DMS53 treated with DMSO at 0.1 percent for 48 hours (cell line): ENCODE measurements around the gene STK17A.
"Not testable (repeated sequence)": the region's sequence is repeated elsewhere in the genome, so short reads cannot be mapped to it uniquely, and the experiment has no call there.

Experiments
- DNase-seq: peaks from one replicate; lab custom pipeline; 2025; ENCODE audit not compliant: unreplicated experiment; lab: John Stamatoyannopoulos, UW

Gene STK17A

DNA sequence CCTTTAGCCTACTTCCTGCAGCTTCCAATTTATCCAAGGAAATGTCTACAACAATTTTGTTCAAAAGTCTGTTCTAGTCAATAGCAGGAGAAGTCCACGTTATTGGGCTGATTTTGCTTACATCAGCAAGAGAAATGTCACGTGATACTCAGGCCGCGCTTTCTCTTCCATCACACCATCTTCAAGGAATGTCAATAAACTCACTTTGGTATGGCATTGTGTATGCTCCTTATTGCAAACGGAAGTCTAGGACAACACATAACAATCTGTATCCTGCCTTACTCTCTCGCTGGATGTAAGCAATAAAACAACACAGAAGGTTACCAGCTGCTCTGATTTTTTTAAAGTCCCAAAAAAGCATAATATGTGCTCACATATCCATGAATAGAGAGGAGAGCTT lies 17.1 kb upstream of the STK17A start:
- DNase-seq: no peak

DNA sequence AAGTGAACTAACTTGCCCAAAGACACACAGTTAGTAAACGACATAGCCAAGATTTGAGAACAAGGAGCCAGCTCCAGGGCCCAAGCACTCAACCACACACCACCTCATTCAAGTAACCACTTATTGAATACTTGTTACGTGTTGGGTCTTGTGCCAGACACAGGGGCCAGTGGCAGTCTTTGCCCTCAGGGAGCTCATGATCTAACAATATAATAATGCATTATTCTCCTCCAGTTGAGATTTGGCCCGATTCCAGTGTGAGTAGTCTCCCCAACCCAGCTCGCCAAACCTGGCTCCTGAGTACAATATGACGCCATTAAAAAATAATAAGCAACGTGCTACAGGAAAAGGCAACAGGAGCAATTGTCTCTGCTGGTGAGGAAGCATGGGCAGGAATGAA lies 14.4 kb upstream of the STK17A start:
- DNase-seq: no peak

DNA sequence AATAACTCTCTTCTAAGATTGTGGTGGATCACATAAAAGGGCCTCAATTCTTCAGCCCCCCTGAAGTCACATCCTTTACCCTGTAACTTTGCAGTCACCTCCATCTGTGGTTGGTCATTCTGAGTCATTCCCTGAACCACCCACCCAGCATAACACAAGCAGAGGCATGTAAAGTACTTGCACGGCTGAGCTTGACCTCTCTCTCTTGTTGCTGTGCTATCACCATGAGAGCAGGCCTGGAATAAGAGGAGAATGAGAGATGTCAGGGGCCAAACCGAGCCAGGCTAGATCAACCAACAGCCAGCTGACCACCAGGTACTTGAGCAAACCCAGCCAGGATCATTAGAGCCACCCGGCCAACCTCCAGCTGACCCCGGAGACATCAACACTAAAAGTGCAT lies 13.5 kb upstream of the STK17A start:
- no peak for DNase-seq

DNA sequence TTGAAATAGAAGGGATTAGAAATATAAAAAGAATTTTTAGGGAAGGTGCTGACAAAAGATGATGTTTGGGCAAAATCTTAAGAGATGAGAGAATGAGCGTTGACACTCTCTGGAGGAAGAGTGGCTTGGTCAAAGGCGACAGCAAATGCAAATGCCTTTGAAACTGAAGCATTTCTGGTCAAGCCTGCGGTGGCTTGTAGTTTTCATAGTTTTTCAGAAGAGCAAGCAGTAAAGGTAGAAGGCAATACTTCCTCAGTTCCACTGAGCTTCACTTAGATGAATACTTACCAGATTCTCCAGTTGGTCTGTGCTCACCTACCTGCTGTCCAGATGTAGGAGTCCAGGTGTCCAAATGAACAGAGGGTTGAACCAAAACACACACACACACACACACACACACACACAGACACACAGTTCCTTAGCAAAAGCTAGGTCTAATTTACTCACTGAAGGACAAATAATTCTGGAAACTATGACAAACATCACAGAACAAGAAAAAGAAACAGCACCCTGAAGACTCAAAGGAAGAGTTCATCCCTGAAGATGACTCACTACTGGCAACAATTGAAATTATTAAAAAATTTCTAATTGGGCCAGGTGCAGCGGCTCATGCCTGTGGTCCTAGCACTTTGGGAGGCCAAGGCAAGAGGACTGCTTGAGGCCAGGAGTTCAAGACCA lies 12.1 kb upstream of the STK17A start:
- DNase-seq: no peak

DNA sequence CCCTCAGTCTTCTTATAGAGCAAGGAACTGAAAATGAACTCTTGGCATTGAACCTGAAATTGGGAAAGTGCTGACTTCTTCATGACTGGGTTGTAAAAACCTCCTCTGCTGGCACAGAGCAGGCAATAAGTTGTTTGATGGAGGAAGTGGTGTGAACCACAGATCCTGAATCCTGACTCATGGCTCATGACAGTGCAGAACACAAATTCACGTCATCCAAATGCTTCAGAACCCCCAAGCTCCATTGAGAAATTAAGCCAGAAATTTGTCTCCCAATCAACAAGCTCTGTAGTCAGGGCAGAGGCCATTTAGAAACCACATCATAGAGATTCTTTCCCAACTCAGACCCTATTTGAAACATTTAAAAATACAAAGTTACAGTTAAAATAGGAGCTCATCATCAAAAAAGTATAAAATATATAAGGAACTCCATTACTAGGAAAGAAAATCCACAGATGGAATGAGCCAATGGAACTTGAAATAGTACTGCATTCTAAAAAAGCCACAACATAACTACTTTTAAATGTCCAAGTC lies 10.3 kb upstream of the STK17A start:
- no peak for DNase-seq

DNA sequence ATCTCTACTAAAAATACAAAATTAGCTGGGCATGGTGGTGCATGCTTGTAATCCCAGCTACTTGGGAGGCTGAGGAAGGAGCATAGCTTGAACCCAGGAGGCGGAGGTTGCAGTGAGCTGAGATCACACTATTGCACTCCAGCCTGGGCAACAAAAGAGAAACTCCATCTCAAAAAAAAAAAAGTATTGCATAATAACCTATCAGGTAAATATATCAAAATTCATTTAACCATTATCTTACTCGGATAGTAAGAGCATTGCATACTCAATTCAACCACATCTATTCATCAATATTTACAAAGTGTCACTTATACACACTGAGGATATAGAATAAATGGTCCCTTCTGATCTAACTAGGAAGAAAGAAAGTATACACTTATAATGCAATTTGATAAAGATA lies 9.1 kb upstream of the STK17A start:
- not testable (repeated sequence) for DNase-seq

DNA sequence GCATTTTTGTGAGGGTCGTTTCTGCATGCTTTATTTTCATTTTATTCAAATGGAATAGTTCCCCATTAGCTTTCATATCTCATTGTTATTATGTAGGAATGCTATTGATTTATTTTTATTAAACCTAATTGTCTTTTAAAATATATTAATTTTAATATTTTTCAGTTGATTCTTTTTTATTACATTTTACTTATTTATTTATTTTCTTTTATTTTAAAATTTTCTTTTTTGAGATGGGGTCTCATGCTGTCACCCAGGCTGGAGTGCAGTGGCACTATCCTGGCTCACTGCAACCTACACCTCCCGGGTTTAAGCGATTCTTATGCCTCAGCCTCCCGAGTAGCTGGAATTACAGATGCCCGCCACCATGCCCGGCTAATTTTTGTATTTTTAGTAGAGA lies 7.4 kb upstream of the STK17A start:
- no peak for DNase-seq

DNA sequence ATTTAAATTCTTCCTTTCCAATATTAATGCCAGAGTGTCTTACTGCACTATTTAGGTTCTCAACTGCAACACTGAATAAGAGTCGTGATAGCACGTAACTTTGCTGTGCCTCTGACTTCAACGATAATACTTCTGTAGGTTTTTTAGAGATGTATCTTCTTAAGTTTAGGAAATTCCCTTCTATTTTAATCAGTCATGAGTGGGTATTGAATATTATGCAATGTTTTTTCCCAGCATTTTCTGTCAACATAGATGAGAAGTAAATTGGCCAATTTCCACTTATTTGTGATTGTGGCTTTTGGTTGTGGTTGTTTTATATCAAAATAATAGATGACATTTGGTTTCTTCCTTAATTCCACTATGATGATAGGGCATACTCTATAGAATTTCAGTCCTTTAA lies 6.7 kb upstream of the STK17A start:
- DNase-seq: no peak

DNA sequence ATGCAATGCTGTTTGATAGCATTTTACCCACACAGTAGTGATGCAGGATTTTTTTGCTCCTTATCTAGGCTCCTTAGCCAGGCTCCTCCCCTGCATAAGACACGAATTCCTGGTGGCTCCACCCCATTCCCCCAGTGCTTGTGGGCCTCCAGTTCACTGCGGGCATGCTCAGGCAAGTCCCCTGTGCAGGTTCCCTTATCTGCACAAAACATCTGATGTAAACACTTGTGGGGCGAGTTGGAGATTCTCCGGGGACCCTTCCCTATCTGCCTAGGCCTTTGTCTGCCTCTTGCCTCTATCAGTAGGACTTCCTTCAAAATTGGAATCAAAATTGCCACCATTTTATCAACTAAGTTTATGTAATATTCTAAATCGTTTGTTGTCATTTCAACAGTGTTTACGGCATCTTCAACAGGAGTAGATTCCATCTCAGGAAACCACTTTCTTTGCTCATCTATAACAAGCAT lies 5.4 kb upstream of the STK17A start:
- no peak for DNase-seq

DNA sequence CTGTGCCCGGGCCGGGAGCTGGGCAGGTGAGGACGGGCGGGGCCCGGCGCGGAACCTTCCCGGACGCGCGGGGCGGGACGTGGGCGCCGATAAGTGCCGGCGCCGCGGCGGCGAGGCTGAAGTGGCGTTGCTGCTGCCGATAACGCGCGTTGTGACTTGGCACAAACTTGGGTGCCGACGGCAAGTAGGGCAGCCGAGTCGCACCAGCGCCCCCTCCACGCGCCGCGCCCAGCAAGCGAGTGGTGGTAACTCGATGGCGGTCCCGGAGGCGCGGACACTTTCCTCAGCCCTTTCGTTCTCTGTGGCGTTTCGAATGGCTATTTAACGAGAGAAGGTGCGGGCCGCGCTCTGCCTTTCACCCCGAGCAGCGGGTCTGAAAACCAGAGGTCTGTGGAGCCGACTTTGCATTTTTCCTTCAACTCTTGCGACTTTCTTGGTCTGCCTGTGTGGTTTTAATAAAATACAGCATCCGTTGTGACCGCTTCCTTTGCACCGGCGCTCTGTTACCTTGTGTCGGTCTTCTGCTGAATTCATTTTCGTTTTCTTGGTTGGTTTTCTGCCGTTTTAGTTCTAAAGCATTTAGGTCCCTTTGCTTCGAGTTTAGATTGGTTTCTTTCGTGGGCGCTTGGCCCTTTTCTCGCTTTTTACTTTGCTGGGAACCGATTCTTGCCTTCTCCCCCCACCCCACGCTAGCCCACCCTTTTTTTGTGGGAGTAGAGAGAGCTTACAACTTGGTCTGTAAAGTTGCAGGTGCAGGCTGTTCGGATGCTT lies 701 bp downstream of the STK17A start:
- peak; percentile 39 for DNase-seq

DNA sequence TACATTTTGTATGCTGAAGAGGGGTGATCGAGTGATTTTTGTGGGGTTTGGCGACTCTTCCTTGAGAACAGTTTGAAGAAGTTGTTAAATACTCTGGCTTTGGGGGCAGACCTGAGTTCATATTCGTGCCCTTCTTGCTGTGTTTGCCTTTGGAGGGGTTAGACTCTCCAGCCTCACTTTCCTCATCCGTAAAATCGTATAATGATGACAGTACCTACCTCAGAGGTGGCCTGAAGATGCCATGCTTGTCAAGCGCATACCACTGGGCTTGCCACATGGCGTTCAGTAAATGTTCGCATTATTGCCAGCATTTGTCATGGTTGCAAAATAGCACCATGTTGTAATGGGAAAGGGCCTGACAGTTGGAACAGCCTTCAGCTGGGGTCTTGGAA lies 1.3 kb downstream of the STK17A start:
- DNase-seq: no peak

DNA sequence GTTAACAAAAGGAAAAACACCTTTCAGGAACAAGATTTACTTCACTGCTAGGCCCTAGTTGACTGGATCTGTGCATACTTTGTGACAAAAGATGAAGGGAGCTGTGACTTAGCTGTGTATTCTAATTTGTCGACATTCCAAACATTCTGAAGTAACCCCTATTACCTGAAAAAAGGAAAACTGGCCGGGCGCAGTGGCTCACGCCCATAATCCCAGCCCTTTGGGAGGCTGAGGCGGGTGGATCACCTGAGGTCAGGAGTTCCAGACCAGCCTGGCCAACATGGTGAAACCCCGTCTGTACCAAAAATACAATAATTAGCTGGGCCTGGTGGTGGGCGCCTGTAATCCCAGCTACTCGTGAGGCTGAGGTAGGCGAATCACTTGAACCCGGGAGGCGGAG lies 1.8 kb downstream of the STK17A start:
- not testable (repeated sequence) for DNase-seq

DNA sequence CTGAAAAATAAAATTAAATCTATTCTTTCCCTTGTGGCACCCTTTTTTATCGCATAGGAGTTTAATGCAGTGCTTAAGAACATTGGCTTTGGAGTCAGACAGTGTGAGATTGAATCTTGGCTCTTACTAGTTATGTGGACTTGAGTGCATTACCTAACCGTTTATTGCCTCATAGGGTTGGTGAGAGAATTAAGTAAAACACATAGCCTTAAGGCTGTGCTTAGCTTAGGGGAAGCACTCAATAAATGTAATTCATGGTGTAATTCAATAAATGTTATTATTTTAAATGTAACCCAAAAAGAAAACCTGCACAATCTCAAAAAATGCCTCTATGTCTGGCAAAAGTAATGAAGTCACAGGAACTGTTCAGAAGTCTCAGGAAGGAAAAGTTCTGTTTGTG lies 2.7 kb downstream of the STK17A start:
- no peak for DNase-seq

DNA sequence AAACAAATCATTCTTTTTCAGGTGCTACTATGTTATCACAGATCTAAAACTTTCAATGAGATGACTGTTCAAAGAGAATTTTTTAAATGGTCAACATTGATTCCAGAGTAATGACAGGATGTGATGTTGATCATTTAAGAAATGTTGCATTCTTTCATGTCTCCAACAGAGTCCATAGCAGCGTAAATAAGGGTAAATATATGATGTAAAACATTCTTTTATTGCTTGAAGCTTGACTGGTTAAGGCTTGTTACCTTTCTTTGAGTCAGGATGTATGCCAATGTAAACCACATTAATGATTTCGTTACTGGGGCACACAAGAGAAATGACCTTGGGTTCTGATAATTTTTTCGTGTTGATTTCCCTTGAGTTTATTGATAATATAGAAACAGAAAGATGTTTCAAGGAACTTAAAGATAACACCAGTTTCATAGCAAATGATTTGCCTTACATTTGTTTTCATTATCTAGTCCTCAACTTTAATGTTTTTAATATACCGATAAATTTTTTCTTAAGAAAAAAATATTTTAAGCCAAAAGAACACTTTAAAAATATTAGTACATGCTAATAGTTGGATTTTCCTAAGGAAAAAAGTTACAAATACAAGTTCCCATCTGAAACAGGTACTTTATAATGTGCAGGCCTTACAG lies 3.5 kb downstream of the STK17A start:
- no peak for DNase-seq

DNA sequence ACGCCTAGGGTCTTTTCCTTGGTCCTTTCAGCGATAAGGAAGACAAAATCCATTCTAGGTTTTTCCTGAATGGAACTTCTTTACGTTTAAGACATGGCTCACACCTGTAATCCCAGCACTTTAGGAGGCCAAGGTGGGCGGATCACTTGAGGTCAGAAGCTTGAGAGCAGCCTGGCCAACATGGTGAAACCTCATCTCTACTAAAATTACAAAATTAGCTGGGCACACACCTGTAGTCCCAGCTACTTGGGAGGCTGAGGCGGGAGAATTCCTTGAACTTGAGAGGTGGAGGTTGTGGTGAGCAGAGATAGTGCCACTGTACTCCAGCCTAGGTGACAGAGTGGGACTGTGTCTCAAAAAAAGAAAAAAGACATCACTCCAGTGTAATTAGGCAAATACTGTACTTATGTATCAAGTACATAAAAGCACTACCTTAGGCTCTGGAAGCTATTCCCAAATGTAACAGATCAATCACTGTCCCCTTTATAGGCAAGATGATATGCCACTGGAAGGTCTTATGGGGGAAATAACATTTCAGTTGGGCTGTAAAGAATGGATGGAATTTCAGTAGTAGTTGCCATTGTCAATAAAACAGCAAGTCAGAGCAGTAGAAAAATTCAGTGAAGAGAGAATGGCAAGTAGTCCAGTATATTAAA lies 5.7 kb downstream of the STK17A start:
- DNase-seq: no peak

DNA sequence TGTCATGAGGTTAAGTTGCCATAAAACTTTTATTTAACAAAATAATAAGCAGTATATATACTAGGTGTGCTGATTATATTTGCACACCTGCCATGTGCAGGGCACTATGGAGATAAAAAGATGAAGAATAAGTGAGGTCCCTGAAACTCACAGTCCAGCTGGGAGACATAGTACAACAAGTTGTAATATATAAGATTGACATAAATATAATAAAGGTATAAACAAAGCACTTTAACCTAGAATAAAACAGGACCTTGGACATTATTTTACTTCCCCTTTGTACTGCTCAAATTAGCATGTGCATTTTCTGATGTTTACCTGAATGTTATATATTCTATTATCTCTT lies 6.2 kb downstream of the STK17A start:
- no peak for DNase-seq

DNA sequence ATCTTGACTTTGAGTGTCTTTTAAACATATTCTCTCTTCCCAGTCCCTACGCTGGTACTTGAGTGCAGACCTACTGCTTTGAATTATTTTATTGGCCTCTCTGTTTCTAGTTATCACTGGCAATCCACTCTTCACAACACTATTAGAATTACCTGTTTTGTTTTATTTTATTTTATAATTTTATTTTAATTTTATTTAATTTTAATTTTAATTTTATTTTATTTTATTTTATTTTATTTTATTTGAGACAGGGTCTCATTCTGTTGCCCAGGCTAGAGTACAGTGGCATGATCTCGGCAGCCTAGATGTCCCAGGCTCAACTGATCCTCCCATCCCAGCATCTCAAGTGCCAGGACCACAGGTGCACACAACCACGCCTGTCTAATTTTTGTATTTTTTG lies 6.8 kb downstream of the STK17A start:
- DNase-seq: no peak

DNA sequence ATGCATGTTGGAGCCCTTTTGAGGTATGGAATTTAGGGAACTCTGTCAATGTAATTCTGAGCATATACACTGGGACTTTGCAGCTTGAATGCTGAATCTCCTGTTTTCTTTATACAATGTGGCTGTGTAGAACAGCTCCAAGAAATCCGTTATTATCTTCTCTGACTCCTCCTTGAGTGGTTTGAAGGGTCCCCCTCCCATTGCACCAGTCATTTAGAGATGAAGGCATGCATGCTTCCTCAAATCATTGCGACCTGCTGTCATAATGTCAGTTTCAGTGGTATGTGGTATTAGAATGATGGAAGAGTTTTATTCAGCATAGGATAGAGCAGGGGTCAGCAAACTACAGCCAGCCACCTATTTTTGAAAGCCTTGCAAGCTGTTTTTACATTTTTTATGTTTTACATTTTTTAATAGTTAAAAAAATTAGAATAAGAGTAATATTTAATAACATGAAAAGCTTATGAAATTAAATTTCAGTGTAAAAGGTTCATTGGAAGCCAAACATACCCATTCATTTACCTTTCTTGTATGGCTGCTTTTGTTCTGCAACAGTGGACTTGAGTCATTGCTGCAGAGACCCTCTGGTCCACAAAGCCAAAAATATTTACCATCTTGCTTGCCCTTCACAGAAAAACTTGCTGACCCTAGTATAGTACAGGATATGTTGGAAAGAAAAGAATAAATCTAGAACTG lies 8.1 kb downstream of the STK17A start:
- DNase-seq: no peak

DNA sequence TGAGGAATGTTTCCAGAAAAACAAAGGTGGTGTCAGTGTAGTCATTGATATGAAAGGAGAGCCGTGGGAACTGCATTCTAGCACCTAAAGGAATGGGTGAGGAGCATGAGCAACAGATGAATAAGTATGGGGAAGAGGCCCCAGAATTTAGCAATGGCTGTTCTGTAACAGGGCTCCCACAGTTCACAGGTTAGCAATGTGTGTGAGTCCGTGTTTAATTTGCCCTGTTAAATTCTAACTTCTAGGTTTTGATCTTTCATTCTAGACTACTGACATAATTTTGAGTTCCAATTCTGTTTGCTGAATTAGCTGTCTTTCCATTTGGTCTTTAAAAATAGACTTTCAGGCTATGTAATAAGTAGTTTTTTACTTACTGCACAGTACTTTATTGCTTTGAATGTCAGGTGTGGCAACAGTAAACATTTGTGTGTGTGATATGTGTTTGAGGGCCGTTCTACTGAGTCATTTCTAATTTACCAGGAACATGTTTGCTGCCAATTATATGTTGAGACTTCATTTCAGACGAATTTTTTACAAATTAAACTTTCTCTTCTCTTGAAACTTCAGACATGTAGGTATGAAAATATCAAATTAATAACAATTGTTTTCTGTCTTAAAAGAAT lies 8.8 kb downstream of the STK17A start:
- DNase-seq: no peak

DNA sequence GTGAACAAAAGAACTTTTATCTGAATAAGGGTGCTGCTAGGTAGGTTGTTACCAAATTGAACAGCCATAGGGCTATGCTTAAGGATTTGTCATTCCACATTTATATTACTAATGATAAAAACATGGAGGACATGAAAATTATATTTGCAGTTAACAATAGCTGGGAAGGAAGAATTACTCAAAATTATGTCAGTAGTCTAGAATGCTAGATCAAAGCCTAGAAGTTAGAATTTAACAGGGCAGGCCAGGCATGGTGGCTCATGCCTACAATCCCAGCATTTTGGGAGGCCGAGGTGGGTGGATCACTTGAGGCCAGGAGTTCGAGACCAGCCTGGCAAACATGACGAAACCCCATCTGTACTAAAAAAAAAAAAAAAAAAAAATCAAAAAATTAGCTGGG lies 9.4 kb downstream of the STK17A start:
- no peak for DNase-seq

DNA sequence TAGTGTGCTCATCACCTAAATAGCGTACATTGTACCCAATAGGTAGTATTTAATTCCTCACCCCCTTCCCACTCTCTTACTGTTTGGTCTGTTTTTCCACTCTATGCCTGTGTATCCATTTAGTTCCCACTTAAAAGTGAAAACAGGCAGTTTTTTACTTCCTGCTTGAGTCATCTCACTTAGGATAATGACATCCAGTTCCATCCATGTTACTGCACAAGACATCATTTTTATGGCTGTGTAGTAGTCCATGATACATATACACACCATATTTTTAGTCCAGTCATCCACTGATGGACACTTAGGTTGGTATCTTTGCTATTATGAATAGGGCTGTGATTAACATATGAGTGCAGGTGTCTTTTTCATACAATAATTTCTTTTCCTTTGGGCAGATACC lies 10.1 kb downstream of the STK17A start:
- no peak for DNase-seq
